ENCODE measurements around the gene FAM118B.

The FAM118B gene

DNA sequence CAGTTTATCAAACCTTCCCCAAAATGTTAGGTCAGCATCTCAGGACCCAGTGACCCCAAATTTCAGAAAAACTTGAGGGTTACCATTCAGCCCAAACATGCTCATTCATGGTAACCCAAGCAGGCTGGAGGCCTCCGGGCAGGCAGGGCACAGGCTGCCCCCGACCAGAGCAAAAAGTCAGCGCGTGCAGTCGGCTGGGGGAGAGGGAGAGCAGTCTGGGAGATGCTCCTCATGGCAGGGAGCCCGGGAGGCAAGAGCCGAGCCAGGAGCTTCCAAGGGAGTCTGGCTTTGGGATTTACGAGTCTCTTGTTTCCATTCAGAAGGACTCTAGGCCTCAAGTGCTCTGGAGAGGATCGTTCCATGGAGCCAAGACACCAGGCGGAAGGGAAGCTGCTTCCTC lies 45.8 kb upstream of the FAM118B start:
- TF ChIP-seq, protein P1, sequence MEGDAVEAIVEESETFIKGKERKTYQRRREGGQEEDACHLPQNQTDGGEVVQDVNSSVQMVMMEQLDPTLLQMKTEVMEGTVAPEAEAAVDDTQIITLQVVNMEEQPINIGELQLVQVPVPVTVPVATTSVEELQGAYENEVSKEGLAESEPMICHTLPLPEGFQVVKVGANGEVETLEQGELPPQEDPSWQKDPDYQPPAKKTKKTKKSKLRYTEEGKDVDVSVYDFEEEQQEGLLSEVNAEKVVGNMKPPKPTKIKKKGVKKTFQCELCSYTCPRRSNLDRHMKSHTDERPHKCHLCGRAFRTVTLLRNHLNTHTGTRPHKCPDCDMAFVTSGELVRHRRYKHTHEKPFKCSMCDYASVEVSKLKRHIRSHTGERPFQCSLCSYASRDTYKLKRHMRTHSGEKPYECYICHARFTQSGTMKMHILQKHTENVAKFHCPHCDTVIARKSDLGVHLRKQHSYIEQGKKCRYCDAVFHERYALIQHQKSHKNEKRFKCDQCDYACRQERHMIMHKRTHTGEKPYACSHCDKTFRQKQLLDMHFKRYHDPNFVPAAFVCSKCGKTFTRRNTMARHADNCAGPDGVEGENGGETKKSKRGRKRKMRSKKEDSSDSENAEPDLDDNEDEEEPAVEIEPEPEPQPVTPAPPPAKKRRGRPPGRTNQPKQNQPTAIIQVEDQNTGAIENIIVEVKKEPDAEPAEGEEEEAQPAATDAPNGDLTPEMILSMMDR (IDR thresholded peaks at IDR 0.05; ENCODE audit: insufficient read depth, low read length, poor library complexity, severe bottlenecking): no peak
- no peak for TF ChIP-seq EZH2phosphoT487 (conservative IDR thresholded peaks at IDR 0.05; ENCODE audit: low read length)
- no peaks in the 10 kb centered on the region for H3K9me2 ChIP-seq (replicated peaks; ENCODE audit: insufficient read depth, low read length)
- H4K20me1 ChIP-seq (ENCODE audit: low read depth, low read length): no peaks in the 10 kb centered on the region
- no peak overlapping the region for H2AFZ ChIP-seq (ENCODE audit: low read depth, low read length, severe bottlenecking)
- H3F3A ChIP-seq (ENCODE audit: insufficient read depth): no peaks in the 10 kb centered on the region
- no peaks in the 10 kb centered on the region for H3K9me3 ChIP-seq (ENCODE audit: insufficient read depth, low read length)
- no peaks in the 10 kb centered on the region for H3K36me3 ChIP-seq (ENCODE audit: low read length)
- H3K4me3 ChIP-seq (ENCODE audit: insufficient read depth, low read length, poor library complexity, severe bottlenecking): no peak overlapping the region
- H3K27me3 ChIP-seq (ENCODE audit: low read length): no peaks in the 10 kb centered on the region
- H3K9ac ChIP-seq (ENCODE audit: low read length): no peak overlapping the region
- H3K27ac ChIP-seq (ENCODE audit: low read depth, low read length): no peak overlapping the region
- no peaks in the 10 kb centered on the region for H3K79me2 ChIP-seq (ENCODE audit: insufficient read depth, low read length)
- H3K4me2 ChIP-seq (ENCODE audit: low read depth, low read length, poor library complexity, severe bottlenecking): no peak overlapping the region

DNA sequence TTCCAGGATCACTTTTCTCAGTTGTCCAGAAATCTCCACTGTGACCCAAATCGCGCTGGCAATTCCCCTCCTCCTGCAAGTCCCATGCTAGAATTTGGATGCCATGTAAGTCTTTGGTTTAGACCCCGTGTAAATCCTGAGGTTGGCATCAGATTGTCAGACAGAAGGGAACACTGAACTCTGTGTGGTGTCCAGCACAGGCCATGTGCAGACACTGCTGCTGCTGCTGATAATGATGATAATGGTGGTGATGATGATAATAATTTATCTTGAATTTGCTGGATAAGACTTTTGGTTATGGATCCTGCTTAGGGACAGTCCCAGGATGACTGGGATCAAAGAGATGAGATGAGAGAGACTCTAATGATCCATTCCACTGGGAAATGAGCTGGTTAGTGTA lies 45.2 kb upstream of the FAM118B start:
- no peaks in the 10 kb centered on the region for H3K9me3 ChIP-seq (ENCODE audit: insufficient read depth, low read length)
- H3K79me2 ChIP-seq (ENCODE audit: insufficient read depth, low read length): no peaks in the 10 kb centered on the region
- H4K20me1 ChIP-seq (ENCODE audit: low read depth, low read length): no peaks in the 10 kb centered on the region
- H3K4me3 ChIP-seq (ENCODE audit: insufficient read depth, low read length, poor library complexity, severe bottlenecking): no peak overlapping the region
- no peak overlapping the region for H3K4me2 ChIP-seq (ENCODE audit: low read depth, low read length, poor library complexity, severe bottlenecking)
- H2AFZ ChIP-seq (ENCODE audit: low read depth, low read length, severe bottlenecking): no peak overlapping the region
- no peaks in the 10 kb centered on the region for H3K36me3 ChIP-seq (ENCODE audit: low read length)
- no peaks in the 10 kb centered on the region for H3K9me2 ChIP-seq (replicated peaks; ENCODE audit: insufficient read depth, low read length)
- no peak overlapping the region for H3K27ac ChIP-seq (ENCODE audit: low read depth, low read length)
- TF ChIP-seq, protein P1 (IDR thresholded peaks at IDR 0.05; ENCODE audit: insufficient read depth, low read length, poor library complexity, severe bottlenecking): no peak
- TF ChIP-seq EZH2phosphoT487 (conservative IDR thresholded peaks at IDR 0.05; ENCODE audit: low read length): no peak
- H3K27me3 ChIP-seq (ENCODE audit: low read length): no peaks in the 10 kb centered on the region
- no peaks in the 10 kb centered on the region for H3F3A ChIP-seq (ENCODE audit: insufficient read depth)
- no peak overlapping the region for H3K9ac ChIP-seq (ENCODE audit: low read length)

DNA sequence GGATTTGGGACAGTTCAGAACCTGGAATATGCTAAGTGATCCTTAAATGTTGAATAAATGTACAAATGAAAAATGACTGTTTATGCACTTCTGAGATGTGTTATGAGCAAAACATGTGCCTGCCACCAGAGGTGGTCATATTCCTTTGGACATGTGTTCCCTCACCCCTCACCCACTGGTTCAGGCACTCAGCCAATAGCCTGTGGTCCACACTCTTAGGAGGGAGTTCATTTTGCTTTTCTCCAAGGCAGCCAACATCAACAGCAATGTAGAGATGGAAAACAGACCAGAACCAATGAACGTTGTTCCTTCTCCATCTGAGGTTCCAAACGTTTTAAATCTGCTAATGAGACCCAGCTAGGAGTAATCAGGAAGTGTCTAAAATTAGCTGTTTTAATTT lies 44.1 kb upstream of the FAM118B start:
- H3K27me3 ChIP-seq (ENCODE audit: low read length): no peaks in the 10 kb centered on the region
- H3K27ac ChIP-seq (ENCODE audit: low read depth, low read length): no peak overlapping the region
- H3K79me2 ChIP-seq (ENCODE audit: insufficient read depth, low read length): no peaks in the 10 kb centered on the region
- H3K9ac ChIP-seq (ENCODE audit: low read length): no peak overlapping the region
- H3K9me2 ChIP-seq (replicated peaks; ENCODE audit: insufficient read depth, low read length): no peaks in the 10 kb centered on the region
- H4K20me1 ChIP-seq (ENCODE audit: low read depth, low read length): no peaks in the 10 kb centered on the region
- no peaks in the 10 kb centered on the region for H3F3A ChIP-seq (ENCODE audit: insufficient read depth)
- H3K9me3 ChIP-seq (ENCODE audit: insufficient read depth, low read length): no peaks in the 10 kb centered on the region
- H2AFZ ChIP-seq (ENCODE audit: low read depth, low read length, severe bottlenecking): no peak overlapping the region
- TF ChIP-seq, protein P1 (IDR thresholded peaks at IDR 0.05; ENCODE audit: insufficient read depth, low read length, poor library complexity, severe bottlenecking): no peak
- TF ChIP-seq EZH2phosphoT487 (conservative IDR thresholded peaks at IDR 0.05; ENCODE audit: low read length): no peak
- no peak overlapping the region for H3K4me2 ChIP-seq (ENCODE audit: low read depth, low read length, poor library complexity, severe bottlenecking)
- H3K36me3 ChIP-seq (ENCODE audit: low read length): no peaks in the 10 kb centered on the region
- no peak overlapping the region for H3K4me3 ChIP-seq (ENCODE audit: insufficient read depth, low read length, poor library complexity, severe bottlenecking)

Data from SU-DHL-6 (cell line).